HCT116 (cell line): ENCODE measurements around the gene DAND5.

ENCODE experiments used
- ELF1 ChIP-seq: IDR thresholded peaks from 2 replicates; pipeline ENCODE4 v1.6.1; 2012; ENCODE audit warnings: low read depth, borderline replicate concordance
- EZH2 ChIP-seq: fragments of 200-600 bp; sonication (generic); IDR thresholded peaks from 2 replicates; pipeline ENCODE4 v1.6.1; 2017; ENCODE audit warnings: antibody characterized with exemption, mixed run types
- EZH2phosphoT487 ChIP-seq: fragments of 200-600 bp; IDR thresholded peaks from 2 replicates; pipeline ENCODE4 v1.6.1; 2018; ENCODE audit warnings: antibody characterized with exemption, borderline replicate concordance
- FOSL1 ChIP-seq: IDR thresholded peaks from 2 replicates; pipeline ENCODE4 v1.6.1; 2012; ENCODE audit warnings: low read depth
- JUND ChIP-seq: IDR thresholded peaks from 2 replicates; pipeline ENCODE4 v1.6.1; 2012
- MAX ChIP-seq: IDR thresholded peaks from 2 replicates; pipeline ENCODE4 v1.6.1; 2012
- POLR2A ChIP-seq: IDR thresholded peaks from 2 replicates; pipeline ENCODE4 v1.7.0; 2011; ENCODE audit warnings: borderline replicate concordance; ENCODE audit not compliant: insufficient read depth, insufficient read length; ENCODE audit errors: extremely low read depth
- POLR2AphosphoS5 ChIP-seq: IDR thresholded peaks from 2 replicates; pipeline ENCODE4 v1.6.1; 2011; ENCODE audit warnings: mild to moderate bottlenecking, low read depth, low read length, moderate library complexity
- RAD21 ChIP-seq: IDR thresholded peaks from 2 replicates; pipeline ENCODE4 v1.6.1; 2012; ENCODE audit warnings: low read depth, mild to moderate bottlenecking
- TCF7L2 ChIP-seq: IDR thresholded peaks from 2 replicates; pipeline ENCODE4 v1.7.0; 2011; ENCODE audit warnings: borderline replicate concordance, inconsistent platforms; ENCODE audit not compliant: insufficient read depth, insufficient read length; ENCODE audit errors: extremely low read depth
- TF ChIP-seq, protein P1 (sequence below), 3 experiments: fragments of 200-600 bp in 1 of 3; sonication (generic) in 1 of 3; IDR thresholded peaks in 2 of 3; conservative IDR thresholded peaks in 1 of 3; 2 replicates each; pipeline ENCODE4 v1.5.1; 2012 to 2017; ENCODE audit warnings: low read depth in 2 of 3, low read length in 2 of 3, antibody characterized with exemption in 1 of 3, borderline replicate concordance in 1 of 3, control low read depth in 1 of 3, mild to moderate bottlenecking in 1 of 3, mixed read lengths in 1 of 3, mixed run types in 1 of 3, moderate library complexity in 1 of 3; ENCODE audit not compliant: insufficient read depth in 1 of 3
- TF ChIP-seq, protein P2 (sequence below): IDR thresholded peaks from 2 replicates; pipeline ENCODE4 v1.6.1; 2012
- TF ChIP-seq, protein P3 (sequence below): IDR thresholded peaks from 2 replicates; pipeline ENCODE4 v1.6.1; 2012; ENCODE audit warnings: low read depth
- TF ChIP-seq, protein P4 (sequence below): IDR thresholded peaks from 2 replicates; pipeline ENCODE4 v1.6.1; 2011; ENCODE audit warnings: mild to moderate bottlenecking, low read length, moderate library complexity; ENCODE audit not compliant: insufficient replicate concordance; ENCODE audit errors: extremely low read depth

DNA sequence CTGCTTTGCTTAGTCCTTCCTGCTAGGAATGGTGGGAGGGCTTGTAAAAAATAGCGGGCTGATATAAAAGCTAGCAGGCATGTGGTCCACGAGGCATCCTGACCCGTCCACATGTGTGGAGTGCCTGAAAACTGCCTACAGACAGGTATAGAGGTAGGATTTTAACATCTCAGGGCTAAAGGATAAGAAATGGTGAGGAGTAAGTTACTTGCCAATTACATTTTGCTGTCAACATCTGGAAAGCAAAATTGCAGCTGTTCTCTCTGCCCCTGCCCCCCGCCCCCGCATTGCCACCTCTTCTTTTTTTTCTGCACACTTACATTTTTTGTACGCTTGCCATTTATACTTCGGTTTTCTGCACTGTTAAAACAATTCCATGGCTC, 46.9 kb downstream of the DAND5 start:
- TF ChIP-seq, protein P1, sequence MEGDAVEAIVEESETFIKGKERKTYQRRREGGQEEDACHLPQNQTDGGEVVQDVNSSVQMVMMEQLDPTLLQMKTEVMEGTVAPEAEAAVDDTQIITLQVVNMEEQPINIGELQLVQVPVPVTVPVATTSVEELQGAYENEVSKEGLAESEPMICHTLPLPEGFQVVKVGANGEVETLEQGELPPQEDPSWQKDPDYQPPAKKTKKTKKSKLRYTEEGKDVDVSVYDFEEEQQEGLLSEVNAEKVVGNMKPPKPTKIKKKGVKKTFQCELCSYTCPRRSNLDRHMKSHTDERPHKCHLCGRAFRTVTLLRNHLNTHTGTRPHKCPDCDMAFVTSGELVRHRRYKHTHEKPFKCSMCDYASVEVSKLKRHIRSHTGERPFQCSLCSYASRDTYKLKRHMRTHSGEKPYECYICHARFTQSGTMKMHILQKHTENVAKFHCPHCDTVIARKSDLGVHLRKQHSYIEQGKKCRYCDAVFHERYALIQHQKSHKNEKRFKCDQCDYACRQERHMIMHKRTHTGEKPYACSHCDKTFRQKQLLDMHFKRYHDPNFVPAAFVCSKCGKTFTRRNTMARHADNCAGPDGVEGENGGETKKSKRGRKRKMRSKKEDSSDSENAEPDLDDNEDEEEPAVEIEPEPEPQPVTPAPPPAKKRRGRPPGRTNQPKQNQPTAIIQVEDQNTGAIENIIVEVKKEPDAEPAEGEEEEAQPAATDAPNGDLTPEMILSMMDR (IDR thresholded peaks at IDR 0.05 in 2 of 3, conservative IDR thresholded peaks at IDR 0.05 in 1 of 3; ENCODE audit: borderline replicate concordance in 1 of 3, insufficient read depth in 1 of 3, low read depth in 2 of 3, low read length in 2 of 3), result no peak
- no peak for TF ChIP-seq EZH2phosphoT487
- no peak for TF ChIP-seq TCF7L2
- TF ChIP-seq RAD21, result no peak
- TF ChIP-seq POLR2AphosphoS5, result no peak
- TF ChIP-seq POLR2A, result no peak
- TF ChIP-seq, protein P2, sequence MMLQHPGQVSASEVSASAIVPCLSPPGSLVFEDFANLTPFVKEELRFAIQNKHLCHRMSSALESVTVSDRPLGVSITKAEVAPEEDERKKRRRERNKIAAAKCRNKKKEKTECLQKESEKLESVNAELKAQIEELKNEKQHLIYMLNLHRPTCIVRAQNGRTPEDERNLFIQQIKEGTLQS, result no peak
- TF ChIP-seq EZH2, result no peak
- TF ChIP-seq ELF1, result no peak
- TF ChIP-seq FOSL1, result no peak
- TF ChIP-seq, protein P3, sequence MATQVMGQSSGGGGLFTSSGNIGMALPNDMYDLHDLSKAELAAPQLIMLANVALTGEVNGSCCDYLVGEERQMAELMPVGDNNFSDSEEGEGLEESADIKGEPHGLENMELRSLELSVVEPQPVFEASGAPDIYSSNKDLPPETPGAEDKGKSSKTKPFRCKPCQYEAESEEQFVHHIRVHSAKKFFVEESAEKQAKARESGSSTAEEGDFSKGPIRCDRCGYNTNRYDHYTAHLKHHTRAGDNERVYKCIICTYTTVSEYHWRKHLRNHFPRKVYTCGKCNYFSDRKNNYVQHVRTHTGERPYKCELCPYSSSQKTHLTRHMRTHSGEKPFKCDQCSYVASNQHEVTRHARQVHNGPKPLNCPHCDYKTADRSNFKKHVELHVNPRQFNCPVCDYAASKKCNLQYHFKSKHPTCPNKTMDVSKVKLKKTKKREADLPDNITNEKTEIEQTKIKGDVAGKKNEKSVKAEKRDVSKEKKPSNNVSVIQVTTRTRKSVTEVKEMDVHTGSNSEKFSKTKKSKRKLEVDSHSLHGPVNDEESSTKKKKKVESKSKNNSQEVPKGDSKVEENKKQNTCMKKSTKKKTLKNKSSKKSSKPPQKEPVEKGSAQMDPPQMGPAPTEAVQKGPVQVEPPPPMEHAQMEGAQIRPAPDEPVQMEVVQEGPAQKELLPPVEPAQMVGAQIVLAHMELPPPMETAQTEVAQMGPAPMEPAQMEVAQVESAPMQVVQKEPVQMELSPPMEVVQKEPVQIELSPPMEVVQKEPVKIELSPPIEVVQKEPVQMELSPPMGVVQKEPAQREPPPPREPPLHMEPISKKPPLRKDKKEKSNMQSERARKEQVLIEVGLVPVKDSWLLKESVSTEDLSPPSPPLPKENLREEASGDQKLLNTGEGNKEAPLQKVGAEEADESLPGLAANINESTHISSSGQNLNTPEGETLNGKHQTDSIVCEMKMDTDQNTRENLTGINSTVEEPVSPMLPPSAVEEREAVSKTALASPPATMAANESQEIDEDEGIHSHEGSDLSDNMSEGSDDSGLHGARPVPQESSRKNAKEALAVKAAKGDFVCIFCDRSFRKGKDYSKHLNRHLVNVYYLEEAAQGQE, result no peak
- no peak for TF ChIP-seq MAX
- TF ChIP-seq, protein P4, sequence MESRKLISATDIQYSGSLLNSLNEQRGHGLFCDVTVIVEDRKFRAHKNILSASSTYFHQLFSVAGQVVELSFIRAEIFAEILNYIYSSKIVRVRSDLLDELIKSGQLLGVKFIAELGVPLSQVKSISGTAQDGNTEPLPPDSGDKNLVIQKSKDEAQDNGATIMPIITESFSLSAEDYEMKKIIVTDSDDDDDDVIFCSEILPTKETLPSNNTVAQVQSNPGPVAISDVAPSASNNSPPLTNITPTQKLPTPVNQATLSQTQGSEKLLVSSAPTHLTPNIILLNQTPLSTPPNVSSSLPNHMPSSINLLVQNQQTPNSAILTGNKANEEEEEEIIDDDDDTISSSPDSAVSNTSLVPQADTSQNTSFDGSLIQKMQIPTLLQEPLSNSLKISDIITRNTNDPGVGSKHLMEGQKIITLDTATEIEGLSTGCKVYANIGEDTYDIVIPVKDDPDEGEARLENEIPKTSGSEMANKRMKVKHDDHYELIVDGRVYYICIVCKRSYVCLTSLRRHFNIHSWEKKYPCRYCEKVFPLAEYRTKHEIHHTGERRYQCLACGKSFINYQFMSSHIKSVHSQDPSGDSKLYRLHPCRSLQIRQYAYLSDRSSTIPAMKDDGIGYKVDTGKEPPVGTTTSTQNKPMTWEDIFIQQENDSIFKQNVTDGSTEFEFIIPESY, result no peak
- TF ChIP-seq JUND, result no peak
